HEK293 (cell line): ENCODE measurements around the gene PANK4.
"Not testable (repeated sequence)": the region's sequence is repeated elsewhere in the genome, so short reads cannot be mapped to it uniquely, and the experiment has no call there.

Source experiments
- TRIM28 ChIP-seq: IDR thresholded peaks from 2 replicates; pipeline ENCODE4 v1.6.1; 2011; ENCODE audit warnings: low read length, control low read depth, borderline replicate concordance
- ZNF398 ChIP-seq: fragments of 450-650 bp; formaldehyde crosslinking; IDR thresholded peaks from 2 replicates; pipeline ENCODE4 v1.5.1; 2017; ENCODE audit warnings: missing biosample characterization, missing genetic modification characterization

DNA sequence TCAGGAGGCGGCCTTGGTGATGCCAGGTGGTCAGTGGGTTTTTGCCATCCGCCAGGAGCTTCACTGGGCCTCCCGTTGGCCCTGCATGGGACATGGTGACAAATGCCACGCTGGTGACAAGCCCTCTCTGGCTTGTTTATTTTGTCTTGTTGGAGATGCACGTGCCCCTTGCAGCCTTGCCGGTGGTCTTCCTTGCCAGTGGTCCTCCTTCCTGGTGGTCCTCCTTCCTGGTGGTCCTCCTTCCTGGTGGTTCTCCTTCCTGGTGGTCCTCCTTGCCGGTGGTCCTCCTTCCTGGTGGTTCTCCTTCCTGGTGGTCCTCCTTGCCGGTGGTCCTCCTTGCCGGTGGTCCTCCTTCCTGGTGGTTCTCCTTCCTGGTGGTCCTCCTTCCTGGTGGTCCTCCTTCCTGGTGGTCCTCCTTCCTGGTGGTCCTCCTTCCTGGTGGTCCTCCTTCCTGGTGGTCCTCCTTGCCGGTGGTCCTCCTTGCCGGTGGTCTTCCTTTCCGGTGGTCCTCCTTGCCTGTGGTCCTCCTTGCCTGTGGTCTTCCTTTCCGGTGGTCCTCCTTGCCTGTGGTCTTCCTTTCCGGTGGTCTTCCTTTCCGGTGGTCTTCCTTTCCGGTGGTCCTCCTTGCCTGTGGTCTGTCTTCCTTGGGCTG, 67.2 kb downstream of the PANK4 start:
- TF ChIP-seq TRIM28, ZNF398: not testable (repeated sequence)
